Endothelial cell of umbilical vein (primary cell): ENCODE measurements around the gene ANAPC2.

Source experiments
- EZH2 ChIP-seq: IDR thresholded peaks from 2 replicates; pipeline ENCODE4 v1.6.1; 2012; ENCODE audit warnings: borderline replicate concordance, low read depth, mild to moderate bottlenecking, moderate library complexity, low read length, inconsistent platforms; ENCODE audit not compliant: severe bottlenecking
- POLR2A ChIP-seq: IDR thresholded peaks from 2 replicates; pipeline ENCODE4 v1.6.1; 2012; ENCODE audit warnings: low read depth, mild to moderate bottlenecking, control low read depth, low read length
- POLR2AphosphoS5 ChIP-seq: IDR thresholded peaks from 2 replicates; pipeline ENCODE4 v1.6.1; 2012; ENCODE audit warnings: low read depth, mild to moderate bottlenecking, control low read depth, low read length, moderate library complexity; ENCODE audit not compliant: insufficient read depth
- TF ChIP-seq, protein P1 (sequence below), 2 donors: IDR thresholded peaks; 1 replicate in 1 of 2; 2 replicates in 1 of 2; pipeline ENCODE4 v1.5.1; 2011; ENCODE audit warnings: low read length in 2 of 2, mild to moderate bottlenecking in 2 of 2, moderate library complexity in 2 of 2, control low read depth in 1 of 2, inconsistent platforms in 1 of 2, low read depth in 1 of 2; ENCODE audit not compliant: insufficient read depth in 1 of 2; ENCODE audit errors: extremely low read depth in 1 of 2

- TF ChIP-seq, protein P1, sequence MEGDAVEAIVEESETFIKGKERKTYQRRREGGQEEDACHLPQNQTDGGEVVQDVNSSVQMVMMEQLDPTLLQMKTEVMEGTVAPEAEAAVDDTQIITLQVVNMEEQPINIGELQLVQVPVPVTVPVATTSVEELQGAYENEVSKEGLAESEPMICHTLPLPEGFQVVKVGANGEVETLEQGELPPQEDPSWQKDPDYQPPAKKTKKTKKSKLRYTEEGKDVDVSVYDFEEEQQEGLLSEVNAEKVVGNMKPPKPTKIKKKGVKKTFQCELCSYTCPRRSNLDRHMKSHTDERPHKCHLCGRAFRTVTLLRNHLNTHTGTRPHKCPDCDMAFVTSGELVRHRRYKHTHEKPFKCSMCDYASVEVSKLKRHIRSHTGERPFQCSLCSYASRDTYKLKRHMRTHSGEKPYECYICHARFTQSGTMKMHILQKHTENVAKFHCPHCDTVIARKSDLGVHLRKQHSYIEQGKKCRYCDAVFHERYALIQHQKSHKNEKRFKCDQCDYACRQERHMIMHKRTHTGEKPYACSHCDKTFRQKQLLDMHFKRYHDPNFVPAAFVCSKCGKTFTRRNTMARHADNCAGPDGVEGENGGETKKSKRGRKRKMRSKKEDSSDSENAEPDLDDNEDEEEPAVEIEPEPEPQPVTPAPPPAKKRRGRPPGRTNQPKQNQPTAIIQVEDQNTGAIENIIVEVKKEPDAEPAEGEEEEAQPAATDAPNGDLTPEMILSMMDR (IDR thresholded peaks at IDR 0.05; ENCODE audit: extremely low read depth in 1 of 2, insufficient read depth in 1 of 2, low read depth in 1 of 2, low read length in 2 of 2), result no peak
- TF ChIP-seq POLR2A, result no peak
- no peak for TF ChIP-seq EZH2
- no peak for TF ChIP-seq POLR2AphosphoS5
Measured at GRCh38 chr9:137233143-137233980, 45.0 kb upstream of the ANAPC2 start.
